Liver (tissue), 9 donors: Measurements from ENCODE around the gene MED12L. TPM values are rescaled to one million over a fixed set of nuclear protein-coding genes. Genes with fewer than 3 reads are reported as not detected.
A peak's percentile ranks its signal among the peaks of the same experiment; 100 is the strongest.
"Not testable (repeated sequence)": the region's sequence is repeated elsewhere in the genome, so short reads cannot be mapped to it uniquely, and the experiment has no call there.

ENCODE experiments used
- DNase-seq: peaks from one replicate; pipeline ENCODE4 v3.0.0-alpha.2; 2017; ENCODE audit warnings: low spot score
- H3K27ac ChIP-seq, 2 donors: one replicate each; pipeline ENCODE4 v1.7.0; 2013; ENCODE audit warnings: inconsistent platforms in 2 of 2, low read length in 2 of 2, control low read depth in 1 of 2, low read depth in 1 of 2, mild to moderate bottlenecking in 1 of 2
- H3K27me3 ChIP-seq, 4 donors: one replicate each; pipeline versions ENCODE4 v1.6.1 to v1.7.0; 2013; ENCODE audit warnings: low read length in 3 of 4, inconsistent platforms in 1 of 4, mild to moderate bottlenecking in 1 of 4, moderate library complexity in 1 of 4; ENCODE audit not compliant: control insufficient read depth in 4 of 4, insufficient read depth in 4 of 4
- H3K36me3 ChIP-seq, 4 donors: one replicate each; pipeline versions ENCODE4 v1.6.1 to v1.7.0; 2013; ENCODE audit warnings: low read length in 3 of 4, mild to moderate bottlenecking in 3 of 4, low read depth in 1 of 4, moderate library complexity in 1 of 4; ENCODE audit not compliant: control insufficient read depth in 4 of 4, insufficient read depth in 3 of 4
- H3K4me1 ChIP-seq, 4 donors: one replicate each; pipeline versions ENCODE4 v1.6.1 to v1.7.0; 2013; ENCODE audit warnings: low read length in 3 of 4, mild to moderate bottlenecking in 3 of 4, moderate library complexity in 1 of 4; ENCODE audit not compliant: control insufficient read depth in 4 of 4, insufficient read depth in 4 of 4
- H3K4me3 ChIP-seq, 3 donors: one replicate each; pipeline versions ENCODE4 v1.6.1 to v1.7.0; 2013; ENCODE audit warnings: low read length in 3 of 3, control low read depth in 1 of 3, low read depth in 1 of 3, mild to moderate bottlenecking in 1 of 3
- H3K9ac ChIP-seq, 2 donors: one replicate each; pipeline ENCODE4 v1.7.0; 2013; ENCODE audit warnings: low read length in 2 of 2, mild to moderate bottlenecking in 2 of 2, moderate library complexity in 2 of 2, control low read depth in 1 of 2, low read depth in 1 of 2
- H3K9me3 ChIP-seq, 4 donors: one replicate each; pipeline versions ENCODE4 v1.6.1 to v1.7.0; 2013; ENCODE audit warnings: low read length in 3 of 4; ENCODE audit not compliant: control insufficient read depth in 4 of 4
- CTCF ChIP-seq: fragments of 150-350 bp; IDR thresholded peaks from 2 replicates; pipeline ENCODE4 v1.5.1; 2017; ENCODE audit warnings: improper control_type of control experiment, low read depth, low read length; ENCODE audit not compliant: missing input control
- EGR1 ChIP-seq, 2 donors: IDR thresholded peaks; 2 replicates each; pipeline ENCODE4 v1.6.1; 2016 to 2018; ENCODE audit warnings: antibody characterized with exemption in 2 of 2, low read depth in 2 of 2
- FOXA1 ChIP-seq: IDR thresholded peaks from 2 replicates; pipeline ENCODE4 v1.6.1; 2016; ENCODE audit warnings: antibody characterized with exemption
- FOXA2 ChIP-seq: IDR thresholded peaks from 2 replicates; pipeline ENCODE4 v1.6.1; 2016; ENCODE audit warnings: antibody characterized with exemption
- GABPA ChIP-seq, 2 donors: IDR thresholded peaks in 1 of 2; conservative IDR thresholded peaks in 1 of 2; 2 replicates each; pipeline ENCODE4 v1.6.1; 2016; ENCODE audit warnings: antibody characterized with exemption in 2 of 2, mild to moderate bottlenecking in 1 of 2, moderate library complexity in 1 of 2
- HNF4G ChIP-seq: IDR thresholded peaks from 2 replicates; pipeline ENCODE4 v1.6.1; 2016; ENCODE audit warnings: antibody characterized with exemption
- JUND ChIP-seq, 2 donors: IDR thresholded peaks; 2 replicates each; pipeline ENCODE4 v1.6.1; 2016; ENCODE audit warnings: antibody characterized with exemption in 2 of 2
- MAX ChIP-seq: IDR thresholded peaks from 2 replicates; pipeline ENCODE4 v1.6.1; 2016; ENCODE audit warnings: antibody characterized with exemption
- NR2F2 ChIP-seq: IDR thresholded peaks from 2 replicates; pipeline ENCODE4 v1.6.1; 2016; ENCODE audit warnings: antibody characterized with exemption
- RAD21 ChIP-seq, 2 donors: IDR thresholded peaks; 2 replicates each; pipeline ENCODE4 v1.6.1; 2016; ENCODE audit warnings: antibody characterized with exemption in 2 of 2, mild to moderate bottlenecking in 2 of 2
- REST ChIP-seq: IDR thresholded peaks from 2 replicates; pipeline ENCODE4 v1.6.1; 2016; ENCODE audit warnings: antibody characterized with exemption, mild to moderate bottlenecking
- SP1 ChIP-seq: IDR thresholded peaks from 2 replicates; pipeline ENCODE4 v1.6.1; 2018; ENCODE audit warnings: antibody characterized with exemption, mild to moderate bottlenecking
- ZBTB33 ChIP-seq: IDR thresholded peaks from 2 replicates; pipeline ENCODE4 v1.6.1; 2016; ENCODE audit warnings: antibody characterized with exemption
- WGBS: extraction: QIAGEN DNeasy Blood & Tissue Kit; methylation state at CpG from one replicate; pipeline ENCODE4 v1.1.7; 2013; 5-methylcytosine and 5-hydroxymethylcytosine counted together
- polyA plus RNA-seq, 2 donors: library from polyadenylated mRNA; stranded (reverse) in 1 of 2; unstranded in 1 of 2; fragments of 200-250 nt in 1 of 2; fragments of >200 nt in 1 of 2; fragmentation: Nextera tagmentation in 1 of 2; extraction: Ambion mirVana in 1 of 2; gene quantifications; one replicate each; pipeline versions ENCODE4 v1.2.1 to v1.2.3, GENCODE V29; 2013 to 2015
- total RNA-seq, 2 donors: library from RNA; depleted of rRNA; stranded (reverse); fragments of >200 nt; gene quantifications; one replicate each; pipeline ENCODE4 v1.2.3, GENCODE V29; 2014
- donor health status: healthy.
- donor health status: healthy.
- donor health status: healthy.
- donor health status: healthy.
- donor health status: healthy.

MED12L gene
- total and polyA plus RNA-seq, 4 donors = 0.02 to 2.1 (median 0.49) TPM

- no peak for TF ChIP-seq REST
Measured at GRCh38 chr3:151076626-151077025, 8.8 kb upstream of the MED12L start (continued).

- DNase-seq, H3K4me3 ChIP-seq, H3K9me3 ChIP-seq, H3K27me3 ChIP-seq, H3K9ac ChIP-seq, H3K36me3 ChIP-seq, H3K27ac ChIP-seq: not testable (repeated sequence)
- peaks cover 5 to 12% (median 9%) of the 10 kb centered on the region in 4 donors for H3K4me1 ChIP-seq
- 93% methylated on average over 1 of the region's 1 CpG for WGBS
Measured at GRCh38 chr3:151081082-151081481, 4.4 kb upstream of the MED12L start.

GRCh38 chr3:151082880-151083838 is 2.3 kb upstream of the MED12L start:
- WGBS = 34% methylated on average over 5 of the region's 5 CpGs
- DNase-seq = peak; percentile 6

More at GRCh38 chr3:151082880-151083838, 2.3 kb upstream of the MED12L start:
- Histone ChIP-seq H3K27me3 (peaks cover 0 to 9% (median 3%) of the 10 kb centered on the region in 4 donors), H3K9ac (no peak overlapping the region), H3K27ac (no peak overlapping the region), H3K9me3 (no peaks in the 10 kb centered on the region), H3K36me3 (no peaks in the 10 kb centered on the region), H3K4me3 (no peak overlapping the region), H3K4me1 (peaks cover 10 to 23% (median 13%) of the 10 kb centered on the region in 4 donors)
- TF ChIP-seq SP1 = no peak
- TF ChIP-seq FOXA2 = no peak
- TF ChIP-seq REST = no peak
- no peak for TF ChIP-seq NR2F2
- TF ChIP-seq HNF4G = no peak
- no peak for TF ChIP-seq FOXA1
- TF ChIP-seq CTCF = no peak
- TF ChIP-seq EGR1 (IDR thresholded peaks at IDR 0.05; ENCODE audit: low read depth in 2 of 2) = no peak
- TF ChIP-seq ZBTB33 = no peak
- TF ChIP-seq GABPA (IDR thresholded peaks at IDR 0.05 in 1 of 2, conservative IDR thresholded peaks at IDR 0.05 in 1 of 2) = no peak
- TF ChIP-seq JUND (IDR thresholded peaks at IDR 0.05) = no peak
- TF ChIP-seq RAD21 (IDR thresholded peaks at IDR 0.05) = no peak
- no peak for TF ChIP-seq MAX
